GM10248 (cell line): ENCODE data around the gene LRP6.

Source experiments
- CTCF ChIA-PET: fragments of 300-600 bp; sonication (Branson Sonifier 250); formaldehyde crosslinking; extraction: SDS; loops from one replicate; lab custom pipeline; 2021; ENCODE audit warnings: antibody characterized with exemption; lab: Yijun Ruan, JAX
- POLR2A ChIA-PET: fragments of 350-650 bp; sonication (Branson Sonifier 250); formaldehyde crosslinking; extraction: SDS; loops from one replicate; lab custom pipeline; 2020; ENCODE audit warnings: antibody characterized with exemption; lab: Yijun Ruan, JAX
- DNase-seq: peaks from one replicate; pipeline ENCODE4 v3.0.0; 2012; ENCODE audit errors: extremely low spot score
- TF ChIP-seq, protein P1 (sequence below): IDR thresholded peaks from 2 replicates; pipeline ENCODE4 v1.5.1; 2012; ENCODE audit warnings: mild to moderate bottlenecking, low read depth; ENCODE audit errors: extremely low read depth, missing control alignments, control extremely low read depth

Gene LRP6

DNA sequence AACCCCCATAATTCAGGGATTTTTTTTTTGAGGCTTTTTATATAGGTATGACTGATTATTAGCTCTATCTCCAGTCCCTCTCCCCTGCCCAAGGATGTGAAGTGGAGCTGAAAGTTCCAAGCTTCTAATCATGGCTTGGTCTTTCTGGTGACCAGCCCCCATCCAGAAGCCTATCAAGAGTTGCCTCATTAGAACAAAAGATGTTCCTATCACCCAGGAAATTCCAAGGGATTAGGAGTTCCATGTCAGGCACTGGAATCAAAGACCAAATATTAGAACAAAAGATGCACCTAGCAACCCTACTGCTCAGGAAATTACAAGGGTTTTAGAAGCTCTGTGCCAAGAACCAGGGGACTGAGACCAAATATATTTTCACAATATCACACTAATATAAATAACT lies 29.9 kb downstream of the LRP6 start:
- DNase-seq: no peak
- ChIA-PET POLR2A (no interaction called here), CTCF (interaction anchor here (0.9 kb wide), 1 partner anchor 50 kb away, joined by 3 read pairs; no protein-coding TSS in a partner anchor)

DNA sequence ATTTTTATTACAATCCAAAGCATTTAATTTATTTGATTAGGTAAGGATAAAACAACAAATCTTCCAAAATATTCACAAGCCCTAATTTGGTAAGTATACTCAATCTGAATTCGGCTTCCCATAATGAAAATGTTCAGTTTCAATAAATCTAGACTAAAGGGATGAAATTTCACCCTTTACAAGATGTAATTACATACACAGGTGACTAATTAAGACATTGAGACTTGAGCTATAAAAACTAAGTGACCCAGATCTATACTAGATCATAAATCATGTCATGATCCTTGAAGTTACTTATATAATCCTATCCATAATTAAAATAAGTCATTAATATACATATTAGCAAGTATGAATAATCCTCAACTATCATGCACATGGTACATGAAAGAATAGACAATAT lies 36.6 kb downstream of the LRP6 start:
- ChIA-PET POLR2A (no interaction called here), CTCF (interaction anchor here (1.0 to 1.2 kb wide), 3 partner anchors 9 to 75 kb away, joined by 3 to 6 read pairs (median 3); no protein-coding TSS in a partner anchor)
- TF ChIP-seq, protein P1, sequence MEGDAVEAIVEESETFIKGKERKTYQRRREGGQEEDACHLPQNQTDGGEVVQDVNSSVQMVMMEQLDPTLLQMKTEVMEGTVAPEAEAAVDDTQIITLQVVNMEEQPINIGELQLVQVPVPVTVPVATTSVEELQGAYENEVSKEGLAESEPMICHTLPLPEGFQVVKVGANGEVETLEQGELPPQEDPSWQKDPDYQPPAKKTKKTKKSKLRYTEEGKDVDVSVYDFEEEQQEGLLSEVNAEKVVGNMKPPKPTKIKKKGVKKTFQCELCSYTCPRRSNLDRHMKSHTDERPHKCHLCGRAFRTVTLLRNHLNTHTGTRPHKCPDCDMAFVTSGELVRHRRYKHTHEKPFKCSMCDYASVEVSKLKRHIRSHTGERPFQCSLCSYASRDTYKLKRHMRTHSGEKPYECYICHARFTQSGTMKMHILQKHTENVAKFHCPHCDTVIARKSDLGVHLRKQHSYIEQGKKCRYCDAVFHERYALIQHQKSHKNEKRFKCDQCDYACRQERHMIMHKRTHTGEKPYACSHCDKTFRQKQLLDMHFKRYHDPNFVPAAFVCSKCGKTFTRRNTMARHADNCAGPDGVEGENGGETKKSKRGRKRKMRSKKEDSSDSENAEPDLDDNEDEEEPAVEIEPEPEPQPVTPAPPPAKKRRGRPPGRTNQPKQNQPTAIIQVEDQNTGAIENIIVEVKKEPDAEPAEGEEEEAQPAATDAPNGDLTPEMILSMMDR: no peak
- DNase-seq: no peak

More for the DNA sequence above, 29.9 kb downstream of the LRP6 start:
- TF ChIP-seq, protein P1: no peak

DNA sequence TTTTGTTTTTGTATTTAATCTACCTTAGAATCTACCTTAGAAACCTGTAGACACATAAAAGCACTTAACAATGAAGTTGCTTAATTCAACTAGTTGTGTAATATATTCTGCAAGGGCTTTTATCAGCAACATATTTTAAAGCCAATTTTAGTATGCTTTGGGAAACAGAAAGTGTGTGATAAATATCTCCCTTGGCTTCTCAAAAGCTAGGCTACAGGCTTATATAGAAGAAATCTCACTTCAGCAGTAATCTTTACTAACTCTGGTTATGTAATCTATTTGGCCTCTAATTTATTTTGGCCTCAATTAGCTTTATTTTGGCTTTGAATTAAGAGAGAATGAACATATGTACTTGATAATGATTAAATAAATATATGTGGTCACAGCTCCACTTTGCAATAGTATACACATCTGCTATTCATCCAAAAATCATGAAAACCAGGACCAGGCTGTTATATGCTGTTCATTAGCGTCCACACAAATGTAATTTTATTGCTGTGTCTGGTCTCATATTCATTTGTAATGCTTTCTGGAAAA lies 37.2 kb downstream of the LRP6 start:
- TF ChIP-seq, protein P1: no peak
- ChIA-PET POLR2A (no interaction called here), CTCF (interaction anchor here (1.0 to 1.2 kb wide), 3 partner anchors 9 to 75 kb away, joined by 3 to 6 read pairs (median 3); no protein-coding TSS in a partner anchor)
- no peak for DNase-seq

DNA sequence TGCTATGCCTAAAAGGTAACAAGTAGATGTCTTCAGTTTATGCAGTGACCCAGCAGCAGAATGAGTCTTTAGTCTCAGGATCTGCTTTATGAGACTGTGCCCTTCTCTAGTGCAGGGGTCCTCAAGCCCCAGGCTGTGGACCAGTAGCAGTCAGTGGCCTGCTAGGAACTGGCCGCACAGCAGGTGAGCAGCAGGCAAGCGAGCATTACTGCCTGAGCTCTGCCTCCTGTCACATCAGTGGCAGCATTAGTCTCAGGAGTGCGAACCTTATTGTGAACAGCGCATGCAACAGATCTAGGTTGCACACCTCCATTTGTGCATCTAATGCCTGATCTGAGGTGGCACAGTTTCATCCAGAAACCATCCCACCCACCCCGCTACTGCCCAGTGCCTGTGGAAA lies 38.4 kb downstream of the LRP6 start:
- ChIA-PET POLR2A (no interaction called here), CTCF (interaction anchor here (1.2 kb wide), 2 partner anchors 10 to 19 kb away, joined by 3 to 5 read pairs; no protein-coding TSS in a partner anchor)
- TF ChIP-seq, protein P1: no peak
- no peak for DNase-seq

DNA sequence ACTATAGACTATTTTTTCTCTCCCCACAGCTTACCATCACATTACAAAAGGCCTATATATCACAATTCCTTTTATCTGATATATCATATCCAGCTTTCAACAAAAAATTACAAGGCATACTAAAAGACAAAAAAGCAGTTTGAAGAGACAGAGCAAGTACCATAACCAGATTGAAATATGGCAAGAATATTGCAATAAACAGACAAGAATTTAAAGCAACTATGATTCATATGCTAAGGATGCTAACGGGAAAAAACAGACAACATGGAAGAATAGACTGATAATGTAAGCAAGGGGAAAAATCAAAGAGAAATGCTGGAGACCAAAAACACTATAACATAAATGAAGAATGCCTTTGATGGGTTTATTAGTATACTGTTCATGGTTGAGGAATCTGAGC lies 40.7 kb downstream of the LRP6 start:
- POLR2A ChIA-PET: no interaction called here
- TF ChIP-seq, protein P1: no peak
- CTCF ChIA-PET: interaction anchor here (1.4 kb wide), 1 partner anchor 45 kb away, joined by 5 read pairs; no protein-coding TSS in a partner anchor
- DNase-seq: no peak

DNA sequence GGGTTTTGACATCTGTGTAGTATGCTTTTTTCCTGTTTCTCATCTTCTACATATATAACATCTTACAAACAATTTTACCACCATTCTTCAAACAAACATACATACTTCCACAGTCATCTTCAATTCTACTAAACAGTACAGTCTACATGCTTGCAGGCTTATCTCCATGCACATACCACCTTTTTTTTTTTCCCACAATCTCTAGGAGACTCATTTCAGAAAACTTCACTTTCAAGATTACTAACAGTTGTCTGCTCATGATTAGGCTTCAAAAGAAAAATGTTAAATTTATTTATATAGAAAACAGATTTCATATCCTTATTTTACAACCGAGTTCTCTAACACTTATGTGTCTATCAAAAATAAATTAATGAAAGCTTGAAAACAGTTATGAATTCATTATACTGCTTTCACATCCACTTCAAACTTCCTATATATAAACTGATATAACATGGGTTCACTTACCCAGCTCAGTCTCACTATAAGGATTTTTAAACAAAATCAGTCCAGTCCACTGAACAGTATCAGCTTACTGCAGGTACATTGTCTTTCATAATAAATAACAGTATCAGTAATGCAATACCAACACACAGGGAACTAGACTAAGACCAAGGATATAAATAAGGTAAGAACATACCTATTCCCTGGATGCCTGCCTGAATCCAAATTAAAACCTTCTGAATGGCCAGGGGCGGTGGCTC lies 42.5 kb downstream of the LRP6 start:
- TF ChIP-seq, protein P1: no peak
- DNase-seq: no peak
- CTCF ChIA-PET: interaction anchor here (1.5 kb wide), 1 partner anchor 104 kb away, joined by 3 read pairs; no protein-coding TSS in a partner anchor
- POLR2A ChIA-PET: no interaction called here
